ENCODE results near the gene RAB31. TPM values are rescaled to one million over a fixed set of nuclear protein-coding genes. Genes with fewer than 3 reads are reported as not detected.

RAB31 gene
- total RNA-seq, 2 donors from 2014 or later, result 7.7 to 86.9 TPM

DNA sequence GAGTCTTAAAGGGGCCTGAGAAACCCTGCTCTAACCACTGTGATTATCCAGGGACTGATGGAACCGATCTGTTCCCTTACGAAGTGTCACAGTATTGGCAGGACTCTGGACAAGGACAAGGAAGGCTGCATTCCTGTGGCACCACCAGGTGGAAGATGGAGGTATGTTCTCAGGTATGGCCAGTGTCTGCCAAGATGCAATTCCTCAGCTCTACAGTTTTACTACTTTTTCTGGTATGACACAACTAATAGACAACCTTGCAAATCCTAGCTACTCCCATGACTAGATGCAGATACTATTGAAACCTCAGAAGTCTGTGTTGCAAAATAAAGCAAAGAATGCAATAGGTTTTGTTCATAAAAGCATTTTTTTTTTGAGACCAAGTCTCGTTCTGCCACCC is 14.6 kb downstream of the RAB31 start:
- 63% methylated on average over 3 of the region's 3 CpGs for WGBS
- Histone ChIP-seq H3K27me3 (replicated peaks; ENCODE audit: insufficient read depth) (no peaks in the 10 kb centered on the region), H3K36me3 (no peaks in the 10 kb centered on the region), H3K9me3 (no peaks in the 10 kb centered on the region), H3K4me1 (replicated peaks) (no peaks in the 10 kb centered on the region), H3K27ac (no peak overlapping the region), H3K4me3 (no peak overlapping the region)
- DNase-seq (ENCODE audit: low spot score), result peak; percentile 73
- no peak for TF ChIP-seq POLR2A (IDR thresholded peaks at IDR 0.05)
- peak; percentile 67 for TF ChIP-seq POLR2AphosphoS5 (IDR thresholded peaks at IDR 0.05)
- TF ChIP-seq, protein P1, sequence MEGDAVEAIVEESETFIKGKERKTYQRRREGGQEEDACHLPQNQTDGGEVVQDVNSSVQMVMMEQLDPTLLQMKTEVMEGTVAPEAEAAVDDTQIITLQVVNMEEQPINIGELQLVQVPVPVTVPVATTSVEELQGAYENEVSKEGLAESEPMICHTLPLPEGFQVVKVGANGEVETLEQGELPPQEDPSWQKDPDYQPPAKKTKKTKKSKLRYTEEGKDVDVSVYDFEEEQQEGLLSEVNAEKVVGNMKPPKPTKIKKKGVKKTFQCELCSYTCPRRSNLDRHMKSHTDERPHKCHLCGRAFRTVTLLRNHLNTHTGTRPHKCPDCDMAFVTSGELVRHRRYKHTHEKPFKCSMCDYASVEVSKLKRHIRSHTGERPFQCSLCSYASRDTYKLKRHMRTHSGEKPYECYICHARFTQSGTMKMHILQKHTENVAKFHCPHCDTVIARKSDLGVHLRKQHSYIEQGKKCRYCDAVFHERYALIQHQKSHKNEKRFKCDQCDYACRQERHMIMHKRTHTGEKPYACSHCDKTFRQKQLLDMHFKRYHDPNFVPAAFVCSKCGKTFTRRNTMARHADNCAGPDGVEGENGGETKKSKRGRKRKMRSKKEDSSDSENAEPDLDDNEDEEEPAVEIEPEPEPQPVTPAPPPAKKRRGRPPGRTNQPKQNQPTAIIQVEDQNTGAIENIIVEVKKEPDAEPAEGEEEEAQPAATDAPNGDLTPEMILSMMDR (IDR thresholded peaks at IDR 0.05), result peak in 3 of 4 experiments; percentile 43 to 77 (median 66)
- intact Hi-C loops (cut with DNase I), result no loop called here

DNA sequence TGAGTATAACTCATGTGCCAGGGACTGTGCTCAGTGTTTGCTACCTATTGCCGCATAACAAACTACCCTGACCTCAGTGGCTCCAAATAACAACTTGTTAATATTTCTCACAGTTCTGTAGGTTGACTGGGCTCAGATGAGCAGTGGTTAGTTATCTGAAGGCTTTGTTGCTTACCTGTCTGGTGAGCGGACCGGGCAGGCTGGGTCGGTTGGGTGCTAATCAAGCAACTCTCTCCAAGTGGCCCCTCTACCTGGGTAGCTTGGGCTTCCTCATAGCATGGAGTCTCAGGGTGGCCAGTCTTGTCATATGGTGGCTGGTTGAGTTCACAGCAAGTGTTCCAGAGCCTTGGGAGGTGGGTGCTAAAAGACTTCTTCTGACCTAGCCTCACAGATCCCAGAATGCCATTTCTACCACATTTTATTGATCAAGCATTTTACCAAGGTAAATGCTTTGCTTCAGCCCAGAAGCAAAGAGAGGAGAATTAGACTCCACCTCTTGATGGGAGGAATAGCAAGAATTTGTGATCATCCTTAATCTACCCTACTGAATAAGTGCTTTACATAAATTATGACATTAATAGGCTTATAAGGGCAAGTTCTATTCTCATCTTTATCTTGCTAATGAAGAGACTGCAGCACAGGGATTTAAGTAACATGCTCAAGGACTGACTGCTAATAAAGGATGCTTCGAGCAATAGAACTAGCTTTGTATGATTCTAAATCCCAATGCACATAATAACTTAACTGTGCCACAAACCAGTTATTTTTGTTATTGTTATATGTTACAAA is 16.9 kb downstream of the RAB31 start:
- WGBS, result 93% methylated on average over 5 of the region's 5 CpGs
- H3K9me3 ChIP-seq, result no peaks in the 10 kb centered on the region
- intact Hi-C loops (cut with DNase I), result no loop called here
- H3K27me3 ChIP-seq (replicated peaks; ENCODE audit: insufficient read depth), result no peaks in the 10 kb centered on the region
- no peak overlapping the region for H3K4me3 ChIP-seq
- DNase-seq (ENCODE audit: low spot score), result no peak
- H3K36me3 ChIP-seq, result no peaks in the 10 kb centered on the region
- TF ChIP-seq POLR2A (IDR thresholded peaks at IDR 0.05) (no peak), POLR2AphosphoS5 (IDR thresholded peaks at IDR 0.05) (no peak)
- TF ChIP-seq, protein P1 (IDR thresholded peaks at IDR 0.05), result no peak
- no peak overlapping the region for H3K27ac ChIP-seq
- H3K4me1 ChIP-seq (replicated peaks), result no peaks in the 10 kb centered on the region

DNA sequence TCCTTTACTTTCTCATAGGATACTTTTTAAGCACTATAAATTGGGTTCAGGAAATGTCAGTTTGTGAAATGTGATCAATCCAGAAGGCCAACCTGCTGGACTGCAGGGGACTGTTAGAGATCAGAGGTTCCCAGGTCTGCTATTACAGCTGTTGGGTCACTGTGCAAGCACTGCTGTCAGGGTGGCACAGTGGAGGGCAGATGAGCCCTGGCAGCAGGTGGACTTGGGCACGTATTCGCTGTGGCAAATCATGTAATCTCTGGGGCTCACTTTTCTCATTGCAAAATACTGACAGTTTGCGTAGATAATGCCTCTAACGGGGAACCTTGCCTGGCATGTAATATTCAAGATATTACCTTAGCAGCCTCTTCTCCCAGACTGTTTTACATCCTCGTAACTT is 18.1 kb downstream of the RAB31 start:
- no peak overlapping the region for H3K4me3 ChIP-seq
- no peak for TF ChIP-seq POLR2AphosphoS5 (IDR thresholded peaks at IDR 0.05)
- TF ChIP-seq, protein P1 (IDR thresholded peaks at IDR 0.05), result no peak
- TF ChIP-seq POLR2A (IDR thresholded peaks at IDR 0.05), result no peak
- no peaks in the 10 kb centered on the region for H3K27me3 ChIP-seq (replicated peaks; ENCODE audit: insufficient read depth)
- intact Hi-C loops (cut with DNase I), result no loop called here
- H3K27ac ChIP-seq, result no peak overlapping the region
- 90% methylated on average over 5 of the region's 5 CpGs for WGBS
- no peak for DNase-seq (ENCODE audit: low spot score)
- no peaks in the 10 kb centered on the region for H3K9me3 ChIP-seq
- no peaks in the 10 kb centered on the region for H3K36me3 ChIP-seq
- no peaks in the 10 kb centered on the region for H3K4me1 ChIP-seq (replicated peaks)

DNA sequence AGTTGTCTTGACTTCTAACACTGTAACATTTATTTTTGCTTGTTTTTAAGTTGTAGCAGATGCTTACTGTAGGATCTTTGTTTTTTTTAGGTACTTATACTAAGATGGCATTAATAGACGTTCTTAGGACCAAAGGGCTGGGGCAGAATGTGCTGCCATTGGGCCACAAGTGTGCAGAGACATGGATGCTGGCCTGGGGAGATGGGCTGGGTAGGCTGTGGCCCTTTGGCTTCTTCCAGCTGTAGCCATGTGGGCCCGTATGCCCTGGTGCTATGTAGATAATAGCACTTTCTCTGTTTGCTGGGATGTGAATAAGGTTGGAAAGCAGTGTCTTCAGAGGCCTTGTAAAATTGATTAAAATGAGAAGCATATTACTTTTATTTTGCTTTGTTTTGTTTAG is 18.8 kb downstream of the RAB31 start:
- Histone ChIP-seq H3K4me1 (replicated peaks) (no peaks in the 10 kb centered on the region), H3K9me3 (no peaks in the 10 kb centered on the region), H3K4me3 (no peak overlapping the region), H3K27me3 (replicated peaks; ENCODE audit: insufficient read depth) (no peaks in the 10 kb centered on the region), H3K27ac (no peak overlapping the region), H3K36me3 (no peaks in the 10 kb centered on the region)
- intact Hi-C loops (cut with DNase I), result no loop called here
- TF ChIP-seq, protein P1 (IDR thresholded peaks at IDR 0.05), result no peak
- TF ChIP-seq POLR2AphosphoS5 (IDR thresholded peaks at IDR 0.05) (no peak), POLR2A (IDR thresholded peaks at IDR 0.05) (no peak)
- DNase-seq (ENCODE audit: low spot score), result no peak
- 80% methylated on average over 2 of the region's 2 CpGs for WGBS

DNA sequence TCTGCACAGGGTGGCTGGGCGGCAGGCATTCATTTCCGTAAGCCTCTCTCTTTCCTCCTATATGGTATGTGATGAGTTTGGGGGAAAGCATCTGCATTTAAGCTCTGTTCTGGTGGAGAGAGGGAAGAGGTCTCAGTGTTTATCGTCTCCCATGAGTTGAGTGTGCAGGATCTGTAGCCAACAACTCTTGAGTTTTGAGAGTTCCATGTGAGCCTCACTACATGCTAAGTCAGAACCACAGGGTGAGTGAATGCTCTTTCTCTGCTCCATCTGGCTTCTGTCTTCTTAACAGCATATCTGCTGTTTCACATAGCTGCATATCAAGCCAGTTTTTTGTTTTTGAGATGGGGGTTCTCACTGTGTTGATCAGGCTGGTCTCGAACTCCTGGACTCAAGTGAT is 22.7 kb downstream of the RAB31 start:
- Histone ChIP-seq H3K27ac (no peak overlapping the region), H3K36me3 (no peaks in the 10 kb centered on the region), H3K4me1 (replicated peaks) (no peaks in the 10 kb centered on the region), H3K4me3 (no peak overlapping the region), H3K27me3 (replicated peaks; ENCODE audit: insufficient read depth) (no peaks in the 10 kb centered on the region), H3K9me3 (no peaks in the 10 kb centered on the region)
- intact Hi-C loops (cut with DNase I), result no loop called here
- 95% methylated on average over 4 of the region's 4 CpGs for WGBS
- DNase-seq (ENCODE audit: low spot score), result no peak
- TF ChIP-seq, protein P1 (IDR thresholded peaks at IDR 0.05), result no peak
- no peak for TF ChIP-seq POLR2AphosphoS5 (IDR thresholded peaks at IDR 0.05)
